IPS-18c (cell line): ENCODE results near the gene MAP7.

Source experiments
- H3K4me3 ChIP-seq: 2 replicates; pipeline ENCODE4 v1.7.0; 2013; ENCODE audit warnings: low read depth, mild to moderate bottlenecking, low read length, moderate library complexity; ENCODE audit not compliant: insufficient read depth
- H3K9me3 ChIP-seq: one replicate; pipeline ENCODE4 v1.6.1; 2013; ENCODE audit warnings: mild to moderate bottlenecking, low read length, moderate library complexity; ENCODE audit not compliant: control insufficient read depth, insufficient read depth

MAP7 gene

GRCh38 chr6:136294621-136295020 lies 255.6 kb downstream of the MAP7 start:
- Histone ChIP-seq H3K9me3 (no peaks in the 10 kb centered on the region), H3K4me3 (no peak overlapping the region)
